ENCODE measurements around the gene ARSD.

DNA sequence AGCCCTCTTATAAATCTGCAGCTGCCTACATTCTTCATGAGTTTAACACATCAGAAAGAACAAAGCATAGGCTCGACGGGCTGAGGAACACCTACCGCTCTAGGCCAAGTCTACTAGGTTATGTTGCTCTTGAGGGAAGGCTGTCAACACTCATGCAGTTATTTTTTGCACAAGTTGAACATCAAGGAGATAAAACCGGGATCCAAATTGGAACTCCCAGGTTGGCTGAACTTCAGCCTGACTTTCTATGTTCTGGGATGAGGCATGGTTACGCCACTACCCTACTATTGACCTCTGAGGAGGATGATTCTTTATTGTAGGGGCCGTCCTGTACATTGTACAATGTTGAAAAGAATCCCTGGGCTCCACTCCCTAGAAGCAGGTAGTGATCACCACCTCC is 39.9 kb upstream of the ARSD start:
- TF ChIP-seq EGR1 (IDR thresholded peaks at IDR 0.05; ENCODE audit: low read depth) (no peak), ZFX (IDR thresholded peaks at IDR 0.05) (no peak)
- TF ChIP-seq, protein P1, sequence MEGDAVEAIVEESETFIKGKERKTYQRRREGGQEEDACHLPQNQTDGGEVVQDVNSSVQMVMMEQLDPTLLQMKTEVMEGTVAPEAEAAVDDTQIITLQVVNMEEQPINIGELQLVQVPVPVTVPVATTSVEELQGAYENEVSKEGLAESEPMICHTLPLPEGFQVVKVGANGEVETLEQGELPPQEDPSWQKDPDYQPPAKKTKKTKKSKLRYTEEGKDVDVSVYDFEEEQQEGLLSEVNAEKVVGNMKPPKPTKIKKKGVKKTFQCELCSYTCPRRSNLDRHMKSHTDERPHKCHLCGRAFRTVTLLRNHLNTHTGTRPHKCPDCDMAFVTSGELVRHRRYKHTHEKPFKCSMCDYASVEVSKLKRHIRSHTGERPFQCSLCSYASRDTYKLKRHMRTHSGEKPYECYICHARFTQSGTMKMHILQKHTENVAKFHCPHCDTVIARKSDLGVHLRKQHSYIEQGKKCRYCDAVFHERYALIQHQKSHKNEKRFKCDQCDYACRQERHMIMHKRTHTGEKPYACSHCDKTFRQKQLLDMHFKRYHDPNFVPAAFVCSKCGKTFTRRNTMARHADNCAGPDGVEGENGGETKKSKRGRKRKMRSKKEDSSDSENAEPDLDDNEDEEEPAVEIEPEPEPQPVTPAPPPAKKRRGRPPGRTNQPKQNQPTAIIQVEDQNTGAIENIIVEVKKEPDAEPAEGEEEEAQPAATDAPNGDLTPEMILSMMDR (IDR thresholded peaks at IDR 0.05 in 2 of 3, conservative IDR thresholded peaks at IDR 0.05 in 1 of 3; ENCODE audit: borderline replicate concordance in 1 of 3, insufficient read depth in 1 of 3, low read depth in 2 of 3, low read length in 2 of 3) = no peak

Measured in HCT116 (cell line).